Stimulated activated CD4-positive, alpha-beta T cell treated with anti-CD3 and anti-CD28 coated beads, TNF-alpha, amount 100 ng/mL, for 24 hours (primary cell): ENCODE measurements around the gene RNF220.

Experiments
- DNase-seq, 3 experiments: peaks; one replicate each; pipeline ENCODE4 v3.0.0-alpha.2; 2020; ENCODE audit warnings: low read depth in 3 of 3

RNF220 gene

DNA sequence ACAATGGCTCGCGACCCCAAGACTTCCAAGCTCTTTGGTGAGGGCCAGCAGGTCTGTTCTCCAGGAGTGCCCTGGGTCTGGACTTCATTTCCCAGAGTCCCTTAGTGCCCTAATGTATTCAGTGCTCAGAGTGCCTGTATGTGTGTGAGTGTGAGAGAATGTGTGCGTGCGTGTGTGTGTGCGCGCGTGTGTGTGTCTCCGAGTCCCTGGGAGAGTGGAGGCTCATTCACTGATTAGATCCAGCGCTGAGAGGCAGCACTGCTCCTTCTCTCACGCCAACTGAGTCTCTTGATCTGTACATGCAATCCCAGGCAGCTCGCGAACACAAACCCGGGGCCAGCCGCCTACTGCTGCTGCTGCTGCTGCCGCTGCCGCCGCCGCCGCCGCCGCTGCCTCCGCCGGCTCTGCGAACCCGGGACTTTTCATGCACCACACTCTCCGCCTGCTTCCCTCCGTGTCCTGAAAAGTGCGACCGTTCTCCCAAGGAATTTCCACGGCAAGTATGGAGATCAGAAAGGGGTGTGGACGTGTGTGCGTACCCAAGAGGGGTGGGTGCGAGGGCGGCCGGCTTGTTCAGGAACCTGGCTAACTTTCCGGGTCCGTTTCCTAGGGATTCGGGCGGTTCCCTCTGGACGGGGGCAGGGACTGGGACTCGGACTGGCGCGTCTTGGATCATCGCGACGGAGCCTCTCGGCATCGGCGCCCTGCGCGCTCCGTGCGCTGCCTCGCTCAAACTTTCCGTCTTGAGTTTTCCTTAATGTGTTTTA lies at the start of gene RNF220:
TSS of gene RNF220 (plus strand) at position 225 of the 767 bp plus-strand sequence.
- DNase-seq, result no peak

DNA sequence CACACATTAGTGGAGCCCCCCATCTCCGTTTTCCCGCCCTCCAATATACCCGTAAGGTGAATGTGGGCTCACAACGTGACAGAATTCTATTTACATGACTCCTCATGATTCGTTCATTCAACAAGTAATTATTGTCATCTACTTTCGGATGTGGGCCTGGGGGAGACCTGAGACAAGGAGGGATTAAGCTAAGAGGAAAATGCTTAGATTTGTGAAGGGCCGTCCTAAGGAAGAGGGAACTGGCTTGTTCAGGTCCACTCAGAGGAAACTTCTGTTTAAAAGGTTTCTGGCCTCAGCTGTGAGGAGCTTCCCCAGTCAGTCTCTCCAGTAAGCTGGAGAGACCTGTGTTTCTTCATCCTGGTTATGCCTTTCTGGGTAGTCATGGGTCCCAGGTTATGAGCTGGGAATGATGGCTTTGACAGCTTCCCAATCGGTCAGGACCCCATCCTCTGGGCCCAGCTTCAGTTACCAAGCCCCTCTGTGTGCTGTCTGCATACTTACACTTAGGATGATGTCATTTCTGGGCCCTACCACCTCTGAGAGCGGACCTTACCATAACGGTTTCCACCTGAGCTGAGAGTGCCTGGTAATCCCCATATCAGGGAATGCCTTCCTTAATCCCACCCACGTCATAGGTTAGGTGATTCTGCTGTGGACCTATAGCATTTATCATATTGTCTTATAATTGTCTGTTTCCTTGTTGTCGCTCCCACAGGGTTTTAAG lies 49.3 kb upstream of the RNF220 start:
- DNase-seq, result no peak

DNA sequence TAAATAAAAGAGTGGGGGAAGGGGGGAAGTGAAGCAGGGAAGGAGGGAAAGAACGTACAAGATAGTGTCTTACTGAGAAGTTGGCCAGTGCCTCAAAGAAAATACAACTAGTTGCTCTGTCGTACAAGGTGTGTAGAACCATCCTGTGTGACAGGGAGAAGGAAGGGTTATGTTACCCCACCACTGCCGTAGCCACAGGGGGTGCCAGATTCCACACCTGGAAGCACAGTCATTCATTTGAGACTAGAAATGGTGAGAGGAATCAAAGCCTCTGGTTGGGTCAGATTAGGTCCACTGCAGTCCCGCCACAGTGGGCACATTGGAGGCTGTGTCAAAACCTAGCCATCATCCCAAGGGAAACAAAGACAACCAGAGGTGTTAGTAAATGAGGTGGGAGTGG lies 47.3 kb upstream of the RNF220 start:
- DNase-seq, result no peak

DNA sequence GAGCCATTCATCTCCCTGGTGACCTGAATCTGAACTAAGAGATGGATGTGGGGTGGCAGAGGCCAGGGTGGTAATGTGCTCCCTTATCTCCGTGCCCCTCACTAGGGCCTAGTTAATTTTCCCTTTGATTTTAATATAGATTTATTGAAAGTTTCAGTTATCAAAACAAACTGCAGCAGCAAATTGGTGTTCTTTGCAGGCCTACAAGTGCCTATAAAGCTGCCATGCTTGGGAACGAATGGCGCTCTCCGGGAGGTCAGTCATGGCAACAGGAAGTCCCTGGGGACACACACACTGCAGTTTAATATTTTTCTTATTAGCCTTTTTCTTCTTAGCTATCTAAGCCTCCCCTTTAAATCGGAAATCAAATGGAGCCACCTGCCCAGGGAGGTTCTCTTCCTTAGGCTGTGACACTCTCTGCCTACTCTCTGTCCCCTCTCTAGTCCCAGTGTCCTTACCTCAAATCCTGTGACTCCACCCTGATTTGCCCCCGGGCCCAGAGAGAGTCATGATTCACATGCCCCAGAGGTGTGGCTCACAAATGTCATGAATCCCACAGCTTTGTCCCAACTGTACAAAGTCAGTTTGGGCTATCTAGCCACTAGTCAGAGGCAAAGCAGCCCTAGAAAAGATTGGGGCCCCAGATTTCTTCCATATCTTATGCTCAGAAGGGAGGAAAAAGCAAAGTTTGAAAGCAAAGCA lies 45.7 kb upstream of the RNF220 start:
- no peak for DNase-seq

DNA sequence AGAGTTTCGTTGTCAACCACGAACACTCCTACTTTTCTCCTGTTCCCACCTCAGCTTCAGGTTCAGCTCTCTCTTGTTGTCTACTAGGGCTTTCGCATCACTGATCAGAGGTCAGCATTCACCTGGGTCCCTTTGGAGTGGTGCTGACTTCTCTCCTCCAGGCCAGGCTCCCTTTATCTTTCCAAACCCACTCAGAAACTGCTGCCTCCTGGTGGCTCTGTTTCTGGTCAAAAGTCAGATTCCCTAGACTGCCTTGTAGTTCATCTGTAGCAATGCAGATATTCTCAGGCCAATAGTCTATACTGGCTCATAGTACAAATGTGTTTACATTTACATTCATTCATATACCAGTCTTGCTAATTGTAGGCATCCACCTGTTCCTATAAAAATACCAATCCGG lies 43.6 kb upstream of the RNF220 start:
- DNase-seq, result no peak

DNA sequence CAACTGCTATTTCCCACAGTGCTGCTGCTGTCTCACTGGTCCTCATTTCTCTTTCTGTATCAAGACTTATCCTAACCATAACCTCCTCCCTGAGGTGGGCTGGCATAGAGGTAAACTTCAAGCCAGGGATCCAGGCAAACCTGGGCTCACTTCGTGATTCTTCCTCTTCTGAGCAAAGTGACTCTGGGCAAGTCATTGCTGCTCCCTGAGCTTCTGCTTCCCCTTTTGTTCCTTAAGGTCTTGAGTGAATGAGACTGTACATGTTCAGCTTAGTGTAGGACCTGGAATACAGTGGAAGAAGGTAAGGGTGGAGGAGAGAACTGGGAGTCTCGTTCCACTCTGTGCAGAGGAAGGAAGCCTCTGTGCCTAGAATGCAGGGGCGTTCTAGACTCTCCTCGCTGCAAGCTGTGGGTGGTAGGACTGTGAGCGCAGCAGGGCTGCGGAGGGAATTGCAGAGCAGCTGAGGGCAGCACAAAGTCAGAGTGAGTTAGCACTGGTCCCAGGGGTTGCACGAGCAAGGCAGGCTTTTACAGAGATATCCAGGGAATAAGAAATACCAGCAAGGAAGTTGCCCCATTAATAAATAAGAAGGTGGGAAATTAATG lies 38.6 kb upstream of the RNF220 start:
- DNase-seq, result no peak

DNA sequence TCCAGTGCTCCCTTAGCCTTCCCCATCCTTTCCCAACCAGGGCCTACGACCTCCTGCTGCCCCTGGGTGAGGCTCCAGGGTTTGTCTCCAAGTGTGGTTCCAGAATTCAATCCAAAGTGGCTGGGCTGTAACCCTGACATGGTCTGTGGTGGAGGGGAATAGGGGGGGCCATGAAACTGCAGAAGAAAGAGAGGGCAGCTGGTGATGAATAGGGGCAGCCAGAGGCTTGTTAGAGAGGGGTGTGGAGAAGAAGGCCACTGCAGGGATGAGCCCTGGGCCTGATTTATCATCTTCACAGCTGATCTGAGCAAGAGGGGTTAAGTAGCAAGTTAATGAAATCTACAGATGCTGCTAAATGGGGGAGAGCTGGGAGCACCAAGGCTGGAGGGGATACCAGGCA lies 37.1 kb upstream of the RNF220 start:
- no peak for DNase-seq

DNA sequence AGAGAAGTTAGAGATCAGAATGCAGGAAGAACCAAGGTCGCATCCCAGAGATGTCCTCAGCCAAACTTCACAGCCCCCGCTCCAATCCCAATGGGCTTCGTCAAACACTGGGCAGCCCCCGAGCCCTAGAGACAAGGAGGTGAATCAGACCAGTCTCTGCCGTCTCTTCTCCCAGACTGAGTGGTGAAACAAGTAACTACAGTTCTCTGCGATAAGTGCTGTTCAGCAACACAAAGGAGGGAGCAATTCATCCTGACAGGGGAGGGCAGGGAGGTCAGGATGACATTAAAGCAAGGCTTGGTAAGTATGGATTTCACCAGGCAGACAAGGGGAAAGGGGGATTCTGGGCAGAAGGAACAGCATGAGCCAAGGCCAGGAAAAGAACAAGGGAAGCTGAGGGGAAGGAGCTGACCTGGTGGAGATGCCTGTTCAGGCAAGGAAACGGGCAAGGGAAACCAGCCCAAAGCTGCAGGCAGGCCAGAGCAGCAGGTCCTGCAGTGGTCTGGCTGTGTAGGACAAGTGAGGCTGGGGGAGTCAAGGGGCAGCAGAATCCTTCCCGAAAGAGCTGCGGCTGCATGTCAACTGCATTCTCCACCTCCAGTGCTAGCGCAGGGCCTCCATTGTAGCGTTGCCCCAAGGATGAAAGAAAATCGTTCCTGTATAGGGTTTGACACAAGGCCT lies 36.4 kb upstream of the RNF220 start:
- no peak for DNase-seq

DNA sequence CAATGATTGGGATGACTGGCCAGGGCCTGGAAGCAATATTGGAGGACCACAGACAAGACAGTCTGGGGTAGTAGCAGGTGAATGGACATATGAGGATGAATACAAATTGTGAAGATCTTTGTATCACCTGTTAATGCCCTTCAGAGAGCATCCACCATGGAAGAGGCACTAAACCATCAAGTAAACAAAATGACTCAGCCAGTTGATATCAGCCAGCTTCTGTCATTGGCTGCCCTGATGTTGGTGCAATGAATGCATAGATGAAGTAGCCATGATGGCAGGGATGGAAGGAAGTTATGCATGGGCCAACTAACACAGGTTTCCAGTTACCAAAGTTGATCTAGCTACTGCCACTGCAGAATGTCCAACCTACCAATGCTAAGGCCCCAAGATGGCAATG lies 33.8 kb upstream of the RNF220 start:
- DNase-seq, result no peak

DNA sequence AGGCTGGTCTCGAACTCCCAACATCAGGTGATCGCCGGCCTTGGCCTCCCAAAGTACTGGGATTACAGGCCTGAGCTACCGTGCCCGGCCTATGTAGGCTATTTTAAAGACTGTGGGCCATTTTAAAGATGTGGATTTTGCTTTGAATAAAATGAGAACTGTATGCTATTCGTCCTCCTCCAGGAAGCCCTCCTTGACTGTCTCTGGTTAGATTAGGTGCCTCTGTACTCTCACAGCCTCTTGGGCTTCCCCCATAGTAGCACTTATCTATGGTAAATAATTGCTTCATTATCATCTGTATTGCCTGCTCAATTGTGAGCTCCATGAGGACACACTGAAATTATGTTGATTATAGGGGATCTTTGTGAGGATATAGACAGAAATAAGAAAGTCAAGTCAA lies 29.5 kb upstream of the RNF220 start:
- DNase-seq, result no peak

DNA sequence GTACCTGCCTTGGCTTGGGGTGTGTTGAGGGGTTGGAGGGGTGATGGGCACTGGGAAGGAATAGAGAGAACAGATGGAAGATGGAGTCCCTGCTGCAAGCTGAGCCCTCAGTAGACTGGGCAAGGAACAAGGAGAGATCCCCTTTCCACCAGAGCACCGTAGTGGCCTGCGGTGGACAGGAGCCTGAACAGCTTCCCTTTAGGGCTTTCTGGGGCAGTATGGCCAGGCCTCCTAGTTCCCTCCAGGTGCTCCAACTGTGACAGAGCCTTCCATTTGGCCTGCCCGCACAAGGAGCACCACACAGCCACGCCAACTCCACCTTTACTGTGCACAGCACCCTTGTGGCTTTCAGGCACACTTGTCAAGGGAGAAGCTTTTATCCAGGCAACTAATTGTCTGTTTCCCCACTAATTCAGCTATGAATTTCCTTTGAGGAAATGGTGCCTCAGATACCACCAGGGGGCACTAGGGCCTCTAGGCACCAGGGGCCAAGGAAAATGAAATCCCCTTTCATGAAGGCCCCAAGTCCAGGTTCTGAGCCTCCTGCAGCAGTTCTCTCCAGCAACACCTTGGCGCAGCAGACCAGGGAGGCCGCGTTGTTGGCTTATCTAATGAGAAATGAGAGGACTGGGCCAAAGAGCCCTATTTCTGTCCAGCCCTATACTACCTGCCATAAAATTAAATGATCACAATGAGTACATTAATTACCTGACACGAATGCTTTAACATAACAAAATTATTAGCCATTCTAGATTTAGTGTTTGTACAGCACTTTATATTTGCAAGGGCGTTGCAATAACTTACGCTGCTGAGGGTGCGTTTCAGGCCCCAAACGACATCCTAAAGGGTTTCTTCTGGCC lies 26.9 kb upstream of the RNF220 start:
- DNase-seq, result peak in 2 of 3 experiments; percentile 14 to 30

DNA sequence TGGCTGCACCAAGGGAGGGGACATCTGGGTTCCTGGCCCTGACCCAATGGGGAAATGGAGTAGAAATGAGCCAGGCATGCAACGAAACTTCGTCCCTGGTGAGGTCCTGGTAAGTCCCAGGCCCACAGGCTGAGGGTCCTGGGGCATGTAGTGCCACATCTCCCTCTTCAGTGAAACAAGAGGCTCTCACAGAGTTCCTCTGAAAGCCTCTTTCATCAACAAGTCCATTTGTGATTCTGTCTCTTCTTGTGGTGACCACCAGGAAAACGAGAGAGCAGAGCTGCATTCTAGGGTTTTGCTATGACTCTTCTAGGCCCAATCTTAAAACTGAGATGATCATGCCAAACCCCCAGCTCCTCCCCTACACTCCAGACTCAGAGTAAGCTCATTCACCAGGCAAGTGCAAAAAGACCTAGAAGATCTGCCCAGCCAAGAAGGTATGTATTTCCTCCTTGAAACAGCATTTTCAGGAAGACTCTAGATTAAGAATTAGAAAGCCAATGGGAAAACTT lies 24.3 kb upstream of the RNF220 start:
- no peak for DNase-seq

DNA sequence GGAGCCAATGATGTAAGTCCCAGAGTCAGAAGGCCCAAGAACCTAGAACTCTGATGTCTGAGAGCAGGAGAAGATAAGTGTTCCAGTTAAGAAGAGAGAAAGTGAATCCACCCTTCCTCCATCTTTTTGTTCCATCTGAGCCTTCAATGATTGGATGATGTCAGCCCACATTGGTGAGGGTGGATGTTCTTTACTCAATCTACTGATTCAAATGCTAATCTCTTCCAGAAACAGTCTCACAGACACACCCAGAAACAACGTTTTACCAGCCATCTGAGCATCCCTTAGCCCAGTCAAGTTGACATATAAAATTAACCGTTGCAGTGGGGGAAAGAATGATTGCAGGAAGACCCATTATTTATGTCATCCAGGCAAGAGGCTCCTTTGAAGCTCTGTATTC lies 16.5 kb upstream of the RNF220 start:
- DNase-seq, result no peak

DNA sequence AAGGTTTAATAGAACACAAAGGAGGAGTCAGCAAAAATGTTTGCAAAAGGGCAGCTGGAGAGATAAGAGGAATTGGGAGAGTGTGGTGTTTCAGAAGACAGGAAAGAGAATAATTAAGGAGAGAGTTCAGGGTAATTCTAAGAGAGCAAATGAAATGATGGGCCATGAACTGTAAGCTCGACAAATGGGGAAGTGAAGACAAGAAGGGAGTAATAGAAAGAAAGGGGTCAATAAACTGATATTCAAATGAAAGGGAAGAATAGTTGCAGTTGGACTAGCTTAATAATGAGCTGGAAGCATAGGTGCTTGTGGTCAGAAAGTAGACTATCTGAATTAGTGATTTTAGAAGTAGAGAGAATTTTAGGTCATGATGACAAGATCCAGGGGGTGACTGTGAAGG lies 15.6 kb upstream of the RNF220 start:
- DNase-seq, result no peak

DNA sequence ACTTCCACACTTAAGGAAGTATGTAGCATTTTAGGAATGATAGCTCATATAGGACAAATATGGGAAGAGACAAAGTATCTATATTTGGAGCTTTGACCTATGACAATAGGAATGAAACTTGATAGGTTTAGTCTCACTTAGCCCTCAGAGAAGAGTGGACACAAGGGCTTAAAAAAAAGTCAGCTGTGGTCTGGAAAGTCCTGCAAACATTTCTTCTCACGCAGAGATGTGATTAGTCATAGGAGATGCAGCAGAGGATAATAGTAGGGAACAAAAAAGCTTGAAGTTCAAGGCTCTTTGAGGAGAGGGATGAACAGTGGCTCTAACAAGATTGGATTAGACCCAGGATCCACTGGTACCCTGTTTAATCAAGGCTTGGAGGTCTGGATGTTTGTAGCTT lies 14.8 kb upstream of the RNF220 start:
- DNase-seq, result no peak

DNA sequence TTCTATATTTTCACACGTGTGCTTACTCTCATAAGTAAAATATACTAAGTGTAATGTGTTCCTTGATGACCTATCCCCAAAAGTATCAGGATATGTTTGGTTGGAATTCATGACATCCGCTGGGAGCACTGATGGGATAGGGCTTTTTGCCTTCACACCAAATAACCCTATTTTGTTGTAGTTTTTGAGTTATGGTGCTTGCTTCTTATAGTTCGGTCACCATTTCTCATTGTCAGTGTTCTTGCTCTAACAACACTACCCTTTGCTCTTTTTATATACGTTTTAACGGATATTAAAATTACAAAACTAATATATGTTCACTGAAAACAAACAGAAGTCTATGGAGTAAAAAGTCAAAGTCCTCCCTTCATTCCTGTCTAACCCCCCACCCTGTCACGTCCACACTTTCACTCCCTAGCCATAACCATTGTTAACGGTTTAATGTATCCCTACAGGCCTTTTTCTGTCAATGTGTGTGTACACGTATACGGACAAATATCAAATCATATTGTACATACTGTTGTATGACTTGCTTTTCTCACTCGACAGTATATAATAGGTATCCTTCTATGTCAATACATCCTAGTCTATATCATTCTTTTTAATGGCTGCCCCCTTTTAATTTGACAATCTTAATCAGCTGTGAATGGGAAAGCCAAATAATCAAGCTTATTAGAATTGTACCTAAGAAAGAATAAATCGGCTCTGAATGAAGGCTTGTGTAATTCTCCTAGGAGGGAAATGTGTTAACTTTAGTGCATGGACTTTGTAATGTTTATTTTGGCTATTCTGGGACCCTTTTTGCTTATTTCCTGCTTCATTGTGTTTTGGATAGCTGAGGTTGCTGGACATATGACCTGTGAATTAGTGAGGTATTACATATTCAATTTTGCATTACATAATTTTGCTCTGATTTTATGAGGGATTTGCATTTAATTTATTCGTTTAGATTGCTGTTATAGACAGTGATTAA lies 3.5 kb upstream of the RNF220 start:
- DNase-seq, result no peak

DNA sequence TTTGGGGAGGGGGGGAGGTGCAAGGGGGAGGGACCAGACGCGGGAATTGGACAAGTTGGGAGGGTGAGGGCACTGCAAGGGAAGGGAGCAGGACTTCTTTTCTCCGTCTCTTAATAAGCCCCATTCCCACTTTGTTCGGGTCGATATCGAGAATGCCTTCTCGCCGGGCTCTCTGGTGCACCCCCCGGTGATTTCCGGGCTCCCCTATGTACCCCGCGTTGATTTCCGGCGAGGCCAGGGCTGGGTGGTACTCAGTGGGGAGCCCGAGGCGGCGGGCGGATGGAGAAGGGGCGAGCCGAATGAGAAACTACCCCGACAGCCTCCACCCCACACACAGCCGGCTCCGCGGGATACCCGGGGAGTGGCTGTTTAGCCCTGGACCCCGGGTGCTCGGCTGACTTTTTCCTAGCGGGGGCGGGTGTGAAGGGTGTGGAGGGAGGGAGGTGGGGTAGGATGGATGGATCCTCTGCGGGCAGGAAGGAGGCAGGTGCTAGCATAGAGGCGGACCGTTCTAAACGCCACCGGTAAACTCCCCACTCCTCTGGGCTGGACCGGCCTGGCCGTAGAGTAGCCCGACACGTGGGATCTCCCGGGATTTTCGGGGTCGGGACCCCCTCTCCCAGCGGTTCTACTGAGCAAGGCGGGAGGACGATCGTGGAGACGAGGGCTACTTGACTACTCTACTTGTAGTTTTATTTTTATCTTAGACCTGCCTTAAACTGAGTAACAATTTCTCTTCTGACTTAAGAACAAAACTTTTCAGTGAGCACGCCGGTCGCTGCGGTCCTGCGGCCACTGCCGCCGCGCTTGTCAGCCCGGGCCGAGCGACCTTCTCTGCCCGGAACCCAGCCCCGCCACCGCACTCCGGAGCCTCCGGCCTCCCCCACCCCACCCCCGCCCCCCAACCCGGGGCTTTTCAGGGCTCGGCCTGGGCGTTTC lies 1.0 kb downstream of the RNF220 start:
- no peak for DNase-seq

DNA sequence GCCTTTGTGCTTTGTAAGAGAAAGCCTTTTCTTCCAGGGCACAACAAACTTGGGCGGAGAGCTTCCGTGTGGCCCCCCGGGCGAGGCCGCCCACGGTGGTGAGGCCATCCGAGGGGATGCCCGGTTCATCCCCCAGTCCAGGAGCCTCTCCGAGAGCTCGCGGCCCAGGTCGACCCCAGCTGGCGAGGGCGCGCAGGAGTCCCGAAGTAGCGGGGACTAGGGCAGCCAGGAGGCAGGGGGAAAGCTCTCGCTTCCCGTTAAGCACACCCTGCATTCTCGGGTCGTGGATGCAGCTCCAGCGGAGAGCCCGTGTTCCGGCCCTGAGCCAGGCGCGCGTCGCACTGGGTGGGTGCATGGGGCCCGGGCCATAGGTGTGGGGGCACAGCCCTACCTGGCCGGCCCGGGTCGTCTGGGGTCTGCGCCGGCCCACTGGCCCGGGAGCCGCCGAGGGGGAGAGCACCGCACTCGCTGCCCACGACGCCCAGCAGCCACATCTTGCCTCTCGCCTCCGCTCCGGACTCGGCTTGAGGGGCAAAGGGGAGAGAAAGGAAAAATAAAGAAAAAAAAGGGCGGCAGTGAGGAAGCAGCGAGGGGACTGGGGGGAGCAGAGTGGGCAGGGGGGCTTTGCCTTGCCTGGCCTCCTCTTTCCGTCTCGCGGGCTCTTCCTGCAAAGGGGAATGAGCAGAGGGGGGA lies 1.8 kb downstream of the RNF220 start:
- no peak for DNase-seq
